CD8-positive, alpha-beta memory T cell (primary cell): ENCODE measurements around the gene TPST2. TPM values are rescaled to one million over a fixed set of nuclear protein-coding genes. Genes with fewer than 3 reads are reported as not detected.
A peak's percentile ranks its signal among the peaks of the same experiment; 100 is the strongest.

Source experiments
- CTCF ChIA-PET: fragments of 350-600 bp; sonication (Branson Sonifier 250); formaldehyde crosslinking; loops from one replicate; lab custom pipeline; 2021; ENCODE audit warnings: antibody characterized with exemption; lab: Charles Lee
- POLR2A ChIA-PET: fragments of 350-600 bp; sonication (Branson Sonifier 250); formaldehyde crosslinking; loops from one replicate; lab custom pipeline; 2021; ENCODE audit warnings: antibody characterized with exemption; lab: Charles Lee
- DNase-seq, 5 donors: peaks; one replicate each; pipeline versions ENCODE4 v3.0.0 to v3.0.0-alpha.2; 2020 to 2022; ENCODE audit warnings: mixed read lengths in 1 of 5
- H3K27ac ChIP-seq: one replicate; pipeline ENCODE4 v1.7.0; 2013; ENCODE audit warnings: low read depth, mild to moderate bottlenecking, low read length, moderate library complexity
- H3K27me3 ChIP-seq: 2 replicates; pipeline ENCODE4 v1.7.0; 2013; ENCODE audit warnings: low read length, mild to moderate bottlenecking; ENCODE audit not compliant: insufficient read depth, poor library complexity, severe bottlenecking
- H3K36me3 ChIP-seq: 2 replicates; pipeline ENCODE4 v1.7.0; 2013; ENCODE audit warnings: mild to moderate bottlenecking, low read length, moderate library complexity; ENCODE audit not compliant: insufficient read depth
- H3K4me1 ChIP-seq: 2 replicates; pipeline ENCODE4 v1.7.0; 2013; ENCODE audit warnings: mild to moderate bottlenecking, low read length, moderate library complexity; ENCODE audit not compliant: insufficient read depth
- H3K4me3 ChIP-seq: 2 replicates; pipeline ENCODE4 v1.7.0; 2013; ENCODE audit warnings: mild to moderate bottlenecking, low read length
- H3K9me3 ChIP-seq: 2 replicates; pipeline ENCODE4 v1.7.0; 2013; ENCODE audit warnings: mild to moderate bottlenecking, low read length
- H3K27ac Mint-ChIP-seq, 8 donors: one replicate each; pipeline ENCODE4 v1.8.0; 2020 to 2021; ENCODE audit warnings: mixed read lengths in 8 of 8, mild to moderate bottlenecking in 6 of 8, inconsistent platforms in 3 of 8, moderate library complexity in 3 of 8
- H3K27me3 Mint-ChIP-seq, 2 donors: one replicate each; pipeline ENCODE4 v1.8.0; 2020 to 2021; ENCODE audit warnings: mixed read lengths in 2 of 2, mild to moderate bottlenecking in 1 of 2, moderate library complexity in 1 of 2
- H3K36me3 Mint-ChIP-seq, 3 donors: one replicate each; pipeline ENCODE4 v1.8.0; 2020 to 2021; ENCODE audit warnings: mixed read lengths in 3 of 3, inconsistent platforms in 1 of 3, mild to moderate bottlenecking in 1 of 3
- H3K4me1 Mint-ChIP-seq, 3 donors: one replicate each; pipeline ENCODE4 v1.8.0; 2020 to 2021; ENCODE audit warnings: mixed read lengths in 3 of 3, inconsistent platforms in 1 of 3, mild to moderate bottlenecking in 1 of 3
- H3K4me3 Mint-ChIP-seq, 7 donors: one replicate each; pipeline ENCODE4 v1.8.0; 2020 to 2021; ENCODE audit warnings: mixed read lengths in 7 of 7, mild to moderate bottlenecking in 6 of 7, moderate library complexity in 4 of 7, inconsistent platforms in 2 of 7
- H3K9me3 Mint-ChIP-seq, 5 donors: one replicate each; pipeline ENCODE4 v1.8.0; 2020 to 2022; ENCODE audit warnings: mixed read lengths in 5 of 5, mild to moderate bottlenecking in 3 of 5, moderate library complexity in 2 of 5, inconsistent platforms in 1 of 5
- polyA plus RNA-seq: library from polyadenylated mRNA; unstranded; fragments of 300-500 nt; fragmentation: Illumina TruSeq; gene quantifications from one replicate; pipeline ENCODE4 v1.2.3, GENCODE V29; 2021
- total RNA-seq, 2 experiments: library from RNA; stranded (reverse); gene quantifications; one replicate each; pipeline ENCODE4 v1.2.3, GENCODE V29; 2021

TPST2 gene
- total and polyA plus RNA-seq, 3 experiments from 2014 or later: 36.7 to 201 (median 37.3) TPM

DNA sequence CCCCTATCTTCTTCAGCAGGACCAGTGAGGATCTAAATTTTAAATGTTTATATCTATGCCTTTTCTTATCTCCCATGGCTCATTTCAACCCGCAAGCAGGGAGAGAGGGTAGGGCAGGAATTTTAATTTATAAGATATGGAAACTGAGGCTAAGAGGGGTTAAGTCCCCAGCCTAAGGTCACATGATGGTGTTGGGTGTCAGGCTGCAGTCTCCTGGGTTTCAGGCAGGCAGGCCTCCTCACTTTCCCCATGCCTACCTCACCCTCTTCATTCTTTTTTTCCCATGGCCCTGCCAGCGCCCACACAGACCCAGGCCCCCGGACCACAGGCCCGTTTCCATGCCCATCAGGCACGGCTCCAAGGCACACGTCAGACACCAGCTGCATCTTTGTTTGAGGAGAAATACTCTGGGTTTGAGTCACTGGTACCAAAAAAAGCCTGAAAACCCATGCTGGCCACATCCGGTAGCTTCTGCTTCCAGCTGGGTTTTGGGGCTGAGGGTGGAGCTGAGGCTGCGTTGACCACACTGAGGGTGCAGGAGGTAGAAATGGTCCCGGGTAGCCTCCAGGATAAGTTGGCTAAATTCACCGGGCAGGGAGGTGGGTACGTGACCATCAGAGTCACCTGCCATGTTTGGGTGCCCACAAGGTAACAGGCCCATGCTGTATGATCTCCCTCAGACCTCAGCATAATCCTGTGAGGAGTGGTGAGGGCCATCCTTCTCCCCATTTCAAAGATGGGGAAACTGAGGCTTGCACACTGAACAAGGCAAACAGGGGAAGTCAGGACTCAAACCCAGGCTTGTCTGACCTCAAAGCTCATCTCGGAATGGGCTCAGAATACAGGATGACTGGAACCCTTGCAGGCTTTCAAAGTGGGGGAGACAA, 20.4 kb upstream of the TPST2 start:
- Histone ChIP-seq H3K4me3 (no peak overlapping the region), H3K9me3 (no peaks in the 10 kb centered on the region), H3K36me3 (no peaks in the 10 kb centered on the region), H3K4me1 (peaks cover 24% of the 10 kb centered on the region), H3K27me3 (no peaks in the 10 kb centered on the region), H3K27ac (no peak overlapping the region)
- Mint-ChIP-seq H3K4me1 (peaks cover 25 to 44% (median 31%) of the 10 kb centered on the region in 3 donors), H3K36me3 (no peaks in the 10 kb centered on the region), H3K9me3 (no peaks in the 10 kb centered on the region), H3K4me3 (peak overlapping the region in 6 of 7 donors; percentile 67 to 89 (median 77)), H3K27ac (peak overlapping the region; percentile 57 to 95 (median 90)), H3K27me3 (peaks cover 0 to 1% of the 10 kb centered on the region in 2 donors)
- ChIA-PET POLR2A (interaction anchor here (0.9 to 1.3 kb wide), 5 partner anchors 13 to 31 kb away, joined by 3 to 6 read pairs (median 4); no protein-coding TSS in a partner anchor), CTCF (interaction anchor here (0.7 to 1.1 kb wide), 2 partner anchors 13 to 32 kb away, joined by 3 to 4 read pairs; no protein-coding TSS in a partner anchor)
- peak in 4 of 5 donors; percentile 13 to 70 (median 34) for DNase-seq

DNA sequence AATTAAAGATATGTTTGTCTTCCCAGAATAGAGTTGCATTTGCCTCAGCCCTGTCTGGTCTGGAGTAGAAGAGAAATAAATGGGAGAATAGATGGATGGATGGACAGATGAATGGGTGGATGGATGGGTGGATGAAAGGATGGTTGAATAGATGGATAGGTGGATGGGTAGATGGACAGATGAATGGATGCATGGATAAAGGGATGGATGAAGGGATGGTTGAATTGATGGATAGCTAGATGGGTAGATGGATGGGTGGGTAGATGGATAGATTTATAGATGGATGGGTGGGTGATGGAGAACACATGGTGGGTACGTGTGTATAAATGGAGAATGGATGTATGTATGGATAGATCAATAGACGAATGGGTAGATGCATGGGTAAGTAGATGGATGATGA, 19.4 kb upstream of the TPST2 start:
- Histone ChIP-seq H3K9me3 (no peaks in the 10 kb centered on the region), H3K4me1 (peaks cover 25% of the 10 kb centered on the region), H3K27ac (no peak overlapping the region), H3K36me3 (no peaks in the 10 kb centered on the region), H3K27me3 (no peaks in the 10 kb centered on the region), H3K4me3 (no peak overlapping the region)
- Mint-ChIP-seq H3K27me3 (peaks cover 0 to 1% of the 10 kb centered on the region in 2 donors), H3K36me3 (no peaks in the 10 kb centered on the region), H3K9me3 (no peaks in the 10 kb centered on the region), H3K27ac (peak overlapping the region in 6 of 8 donors; percentile 0 to 93 (median 20)), H3K4me1 (peaks cover 33 to 48% (median 33%) of the 10 kb centered on the region in 3 donors), H3K4me3 (peak overlapping the region in 4 of 7 donors; percentile 2 to 79 (median 40))
- ChIA-PET CTCF (no interaction called here), POLR2A (no interaction called here)
- DNase-seq: no peak

DNA sequence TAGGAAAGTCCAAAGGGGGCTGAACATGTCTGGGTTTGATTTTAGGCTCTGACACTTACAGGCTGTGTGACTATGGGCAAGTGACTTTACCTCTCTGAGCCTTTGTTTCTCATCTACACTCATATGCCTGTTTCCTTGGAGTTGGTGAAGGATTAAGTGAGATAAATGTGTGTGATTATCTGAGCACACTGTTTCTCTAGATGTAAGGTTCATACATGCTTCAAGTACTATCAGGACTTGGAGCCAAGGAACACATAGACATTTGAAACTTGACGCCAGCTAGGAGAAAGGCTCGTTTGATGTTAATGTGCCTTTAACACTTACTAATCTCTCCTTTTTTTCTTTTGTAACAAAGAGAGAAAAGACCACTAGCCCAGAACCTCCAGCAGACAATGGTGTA, 18.2 kb upstream of the TPST2 start:
- H3K27ac Mint-ChIP-seq: no peak overlapping the region
- peaks cover 0 to 1% of the 10 kb centered on the region in 2 donors for H3K27me3 Mint-ChIP-seq
- no peak overlapping the region for H3K4me3 Mint-ChIP-seq
- peaks cover 29% of the 10 kb centered on the region for H3K4me1 ChIP-seq
- no peak overlapping the region for H3K4me3 ChIP-seq
- H3K9me3 ChIP-seq: no peaks in the 10 kb centered on the region
- H3K4me1 Mint-ChIP-seq: peaks cover 38 to 49% (median 39%) of the 10 kb centered on the region in 3 donors
- H3K36me3 Mint-ChIP-seq: no peaks in the 10 kb centered on the region
- H3K36me3 ChIP-seq: no peaks in the 10 kb centered on the region
- H3K27me3 ChIP-seq: no peaks in the 10 kb centered on the region
- POLR2A ChIA-PET: interaction anchor here (0.5 to 1.8 kb wide), 2 partner anchors 14 to 17 kb away, joined by 3 to 5 read pairs; no protein-coding TSS in a partner anchor
- H3K9me3 Mint-ChIP-seq: no peaks in the 10 kb centered on the region
- CTCF ChIA-PET: interaction anchor here (0.8 to 1.1 kb wide), 2 partner anchors 13 to 34 kb away, joined by 3 to 4 read pairs; no protein-coding TSS in a partner anchor
- no peak for DNase-seq
- H3K27ac ChIP-seq: no peak overlapping the region

DNA sequence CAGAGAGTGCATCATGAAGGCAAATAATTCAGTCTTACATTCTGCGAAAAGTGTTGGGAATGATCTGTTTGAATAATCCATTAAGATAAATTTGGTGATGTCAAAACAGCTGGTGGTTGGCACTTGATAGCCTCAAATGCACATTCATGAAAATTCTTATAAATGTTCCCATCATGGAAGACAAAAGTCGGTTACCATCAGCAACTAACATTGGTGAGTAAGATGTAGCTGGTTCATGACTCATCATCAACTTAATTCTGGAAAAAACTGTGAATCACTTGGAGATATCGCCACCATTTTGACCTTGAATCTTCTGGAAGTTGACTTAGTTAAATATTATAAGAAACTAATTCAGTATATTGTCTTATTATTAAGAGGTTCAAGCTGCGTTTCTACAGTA, 16.7 kb upstream of the TPST2 start:
- Histone ChIP-seq H3K4me3 (no peak overlapping the region), H3K27me3 (no peaks in the 10 kb centered on the region), H3K27ac (no peak overlapping the region), H3K9me3 (no peaks in the 10 kb centered on the region), H3K4me1 (peaks cover 29% of the 10 kb centered on the region), H3K36me3 (no peaks in the 10 kb centered on the region)
- Mint-ChIP-seq H3K4me1 (peaks cover 36 to 47% (median 39%) of the 10 kb centered on the region in 3 donors), H3K36me3 (no peaks in the 10 kb centered on the region), H3K27ac (no peak overlapping the region), H3K4me3 (no peak overlapping the region), H3K9me3 (no peaks in the 10 kb centered on the region), H3K27me3 (peaks cover 0 to 1% of the 10 kb centered on the region in 2 donors)
- no peak for DNase-seq
- CTCF ChIA-PET: interaction anchor here (0.8 to 1.4 kb wide), 3 partner anchors 10 to 104 kb away, joined by 3 to 4 read pairs (median 3); no protein-coding TSS in a partner anchor
- POLR2A ChIA-PET: interaction anchor here (0.7 to 1.8 kb wide), 2 partner anchors 10 to 13 kb away, joined by 4 to 5 read pairs; no protein-coding TSS in a partner anchor

DNA sequence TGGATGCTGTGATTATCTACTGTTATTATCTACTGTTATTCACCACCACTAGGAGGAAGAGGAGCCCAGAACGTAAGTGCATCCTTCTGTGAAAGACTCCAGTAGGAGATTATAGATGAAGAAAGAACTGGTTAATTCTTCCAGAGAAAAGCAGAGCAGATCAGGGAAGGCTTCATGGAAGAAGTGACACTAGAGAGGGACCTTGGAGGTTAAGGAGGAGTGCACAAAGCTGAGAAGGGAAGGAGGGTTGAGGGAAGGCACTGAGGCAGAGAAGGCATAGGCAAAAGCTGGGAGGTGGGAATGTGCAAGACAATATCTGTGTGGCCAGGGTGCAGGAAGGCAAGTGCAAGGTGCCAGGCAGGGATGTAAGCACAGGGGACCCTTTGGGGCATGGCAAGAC, 14.4 kb upstream of the TPST2 start:
- Histone ChIP-seq H3K27ac (no peak overlapping the region), H3K4me1 (peaks cover 13% of the 10 kb centered on the region), H3K9me3 (no peaks in the 10 kb centered on the region), H3K36me3 (no peaks in the 10 kb centered on the region), H3K4me3 (no peak overlapping the region), H3K27me3 (no peaks in the 10 kb centered on the region)
- no peak for DNase-seq
- Mint-ChIP-seq H3K27me3 (peaks cover 0 to 1% of the 10 kb centered on the region in 2 donors), H3K4me1 (peaks cover 29 to 41% (median 33%) of the 10 kb centered on the region in 3 donors), H3K27ac (peak overlapping the region in 2 of 8 donors; percentile 10 to 49), H3K9me3 (no peaks in the 10 kb centered on the region), H3K36me3 (no peaks in the 10 kb centered on the region), H3K4me3 (no peak overlapping the region)
- POLR2A ChIA-PET: no interaction called here
- CTCF ChIA-PET: no interaction called here

DNA sequence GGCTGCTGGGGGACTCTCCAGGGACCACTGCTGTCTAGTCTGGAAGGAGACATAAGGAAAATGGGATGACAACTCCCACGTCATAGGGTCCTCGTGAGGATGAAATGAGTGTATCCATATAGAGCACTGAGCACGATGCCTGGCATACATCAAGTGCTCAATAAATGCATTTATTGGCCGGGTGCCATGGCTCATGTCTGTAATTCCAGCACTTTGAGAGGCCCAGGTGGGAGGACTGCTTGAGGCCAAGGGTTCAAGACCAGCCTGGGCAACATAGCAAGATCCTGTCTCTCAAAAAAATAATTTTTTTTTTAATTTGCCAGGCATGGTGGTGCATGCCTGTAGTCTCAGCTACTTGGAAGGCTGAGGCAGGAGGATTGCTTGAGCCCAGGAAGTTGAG, 12.2 kb upstream of the TPST2 start:
- ChIA-PET CTCF (no interaction called here), POLR2A (no interaction called here)
- no peak overlapping the region for H3K27ac ChIP-seq
- no peaks in the 10 kb centered on the region for H3K9me3 Mint-ChIP-seq
- no peak for DNase-seq
- no peaks in the 10 kb centered on the region for H3K36me3 Mint-ChIP-seq
- H3K27ac Mint-ChIP-seq: peak overlapping the region in 1 of 8 donors; percentile 61
- H3K27me3 Mint-ChIP-seq: no peaks in the 10 kb centered on the region
- H3K27me3 ChIP-seq: no peaks in the 10 kb centered on the region
- H3K4me3 Mint-ChIP-seq: no peak overlapping the region
- no peaks in the 10 kb centered on the region for H3K36me3 ChIP-seq
- H3K4me1 Mint-ChIP-seq: peaks cover 40 to 54% (median 46%) of the 10 kb centered on the region in 3 donors
- no peak overlapping the region for H3K4me3 ChIP-seq
- peaks cover 25% of the 10 kb centered on the region for H3K4me1 ChIP-seq
- no peaks in the 10 kb centered on the region for H3K9me3 ChIP-seq

DNA sequence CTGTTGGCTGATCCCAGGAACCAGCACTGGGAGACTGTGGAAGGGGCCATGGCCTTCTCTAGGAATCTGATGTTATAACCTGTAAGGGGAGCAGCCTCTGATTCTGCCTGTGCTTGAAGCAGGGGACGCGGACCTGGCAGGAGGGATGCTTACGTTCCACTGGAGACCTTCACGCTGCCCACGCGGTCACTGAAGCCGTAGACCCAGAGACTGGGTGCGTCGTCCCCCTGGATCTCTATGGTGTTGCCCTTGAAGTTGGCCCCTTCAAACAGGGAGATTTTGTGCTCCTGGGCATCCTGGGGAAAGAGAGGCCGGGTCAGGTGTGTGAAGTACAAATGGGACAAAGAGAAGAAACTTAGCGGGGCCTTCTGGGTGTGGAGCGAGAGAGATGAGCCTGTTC, 11.8 kb upstream of the TPST2 start:
- Mint-ChIP-seq H3K4me3 (no peak overlapping the region), H3K27ac (peak overlapping the region in 3 of 8 donors; percentile 61 to 83 (median 64)), H3K9me3 (no peaks in the 10 kb centered on the region), H3K27me3 (no peaks in the 10 kb centered on the region), H3K4me1 (peaks cover 44 to 58% (median 50%) of the 10 kb centered on the region in 3 donors), H3K36me3 (no peaks in the 10 kb centered on the region)
- H3K27ac ChIP-seq: no peak overlapping the region
- no peaks in the 10 kb centered on the region for H3K9me3 ChIP-seq
- DNase-seq: no peak
- H3K36me3 ChIP-seq: no peaks in the 10 kb centered on the region
- peaks cover 29% of the 10 kb centered on the region for H3K4me1 ChIP-seq
- CTCF ChIA-PET: no interaction called here
- no peaks in the 10 kb centered on the region for H3K27me3 ChIP-seq
- POLR2A ChIA-PET: no interaction called here
- no peak overlapping the region for H3K4me3 ChIP-seq

DNA sequence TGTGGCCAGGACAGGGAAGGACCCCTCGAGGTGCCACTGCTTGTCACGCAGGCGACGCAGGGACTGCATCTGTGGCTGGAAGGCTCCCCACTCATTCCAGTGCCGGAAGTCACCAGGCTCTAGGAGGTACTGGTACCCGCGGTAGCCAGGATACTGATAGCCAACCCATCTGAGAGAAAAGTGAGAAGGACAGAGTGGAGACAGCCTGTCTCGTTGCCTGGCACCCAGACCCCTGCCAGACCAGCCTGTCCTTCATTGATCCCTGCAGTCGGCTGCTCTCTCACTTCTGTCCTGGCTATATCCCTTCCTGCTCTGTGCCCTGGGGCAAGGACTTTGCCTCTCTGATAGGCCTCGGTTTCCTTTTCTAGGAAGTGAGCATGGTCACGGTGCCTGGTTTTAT, 9.6 kb upstream of the TPST2 start:
- H3K36me3 Mint-ChIP-seq: no peaks in the 10 kb centered on the region
- H3K4me1 Mint-ChIP-seq: peaks cover 49 to 70% (median 55%) of the 10 kb centered on the region in 3 donors
- no peaks in the 10 kb centered on the region for H3K27me3 ChIP-seq
- no peaks in the 10 kb centered on the region for H3K9me3 Mint-ChIP-seq
- no peaks in the 10 kb centered on the region for H3K27me3 Mint-ChIP-seq
- no peaks in the 10 kb centered on the region for H3K36me3 ChIP-seq
- POLR2A ChIA-PET: no interaction called here
- peak overlapping the region in 5 of 8 donors; percentile 0 to 88 (median 78) for H3K27ac Mint-ChIP-seq
- H3K4me3 ChIP-seq: no peak overlapping the region
- H3K9me3 ChIP-seq: no peaks in the 10 kb centered on the region
- H3K27ac ChIP-seq: no peak overlapping the region
- peak overlapping the region in 1 of 7 donors; percentile 51 for H3K4me3 Mint-ChIP-seq
- no peak for DNase-seq
- CTCF ChIA-PET: no interaction called here
- H3K4me1 ChIP-seq: peaks cover 39% of the 10 kb centered on the region
